MM.1S (cell line): ENCODE results near the gene GAREM1.

Experiments used
- DNase-seq: peaks from one replicate; pipeline ENCODE4 v3.0.0-alpha.2; 2015
- H2AFZ ChIP-seq: fragments of 300-600 bp; sonication (generic); 2 replicates; pipeline ENCODE4 v1.6.0; 2016; ENCODE audit warnings: antibody characterized with exemption, low read length
- H3F3A ChIP-seq: fragments of 300-600 bp; sonication (generic); 2 replicates; pipeline ENCODE4 v1.6.1; 2016; ENCODE audit warnings: mild to moderate bottlenecking, antibody characterized with exemption, low read length, moderate library complexity, mixed read lengths; ENCODE audit not compliant: insufficient read depth
- H3K27ac ChIP-seq: fragments of 300-600 bp; sonication (generic); 2 replicates; pipeline ENCODE4 v1.5.1; 2016; ENCODE audit warnings: mild to moderate bottlenecking, low read length
- H3K27me3 ChIP-seq: fragments of 300-600 bp; sonication (generic); replicated peaks from 2 replicates; pipeline ENCODE4 v1.6.0; 2016; ENCODE audit warnings: low read length; ENCODE audit not compliant: insufficient read depth
- H3K36me3 ChIP-seq: fragments of 300-600 bp; sonication (generic); replicated peaks from 2 replicates; pipeline ENCODE4 v1.6.1; 2016; ENCODE audit warnings: mild to moderate bottlenecking, low read length, mixed read lengths; ENCODE audit not compliant: insufficient read depth
- H3K4me1 ChIP-seq: fragments of 300-600 bp; sonication (generic); 2 replicates; pipeline ENCODE4 v1.6.1; 2016; ENCODE audit warnings: low read length, mixed read lengths
- H3K4me2 ChIP-seq: fragments of 300-600 bp; sonication (generic); 2 replicates; pipeline ENCODE4 v1.6.0; 2016; ENCODE audit warnings: low read depth, low read length
- H3K4me3 ChIP-seq: fragments of 300-600 bp; sonication (generic); 2 replicates; pipeline ENCODE4 v1.5.1; 2016; ENCODE audit warnings: low read length, mixed read lengths
- H3K79me2 ChIP-seq: fragments of 300-600 bp; sonication (generic); 2 replicates; pipeline ENCODE4 v1.6.1; 2016; ENCODE audit warnings: mixed run types, low read length, mixed read lengths
- H3K9ac ChIP-seq: fragments of 300-600 bp; sonication (generic); 2 replicates; pipeline ENCODE4 v1.6.1; 2016; ENCODE audit warnings: low read length, mixed read lengths
- H3K9me2 ChIP-seq: fragments of 300-600 bp; sonication (generic); replicated peaks from 2 replicates; pipeline ENCODE4 v1.6.1; 2016; ENCODE audit warnings: mild to moderate bottlenecking, low read length, mixed read lengths; ENCODE audit not compliant: insufficient read depth
- H3K9me3 ChIP-seq: fragments of 300-600 bp; sonication (generic); replicated peaks from 2 replicates; pipeline ENCODE4 v1.6.1; 2016; ENCODE audit warnings: mild to moderate bottlenecking, low read length, mixed read lengths; ENCODE audit not compliant: insufficient read depth
- H4K20me1 ChIP-seq: fragments of 300-600 bp; sonication (generic); 2 replicates; pipeline ENCODE4 v1.6.1; 2016; ENCODE audit warnings: mild to moderate bottlenecking, low read length, moderate library complexity, mixed read lengths; ENCODE audit not compliant: insufficient read depth
- EZH2 ChIP-seq: fragments of 300-600 bp; sonication (generic); optimal IDR thresholded peaks from 2 replicates; pipeline ENCODE3; 2017; ENCODE audit warnings: low read depth, mild to moderate bottlenecking, antibody characterized with exemption, low read length, mixed read lengths
- EZH2phosphoT487 ChIP-seq: fragments of 300-600 bp; sonication (generic); IDR thresholded peaks from 2 replicates; pipeline ENCODE4 v1.6.1; 2018; ENCODE audit warnings: antibody characterized with exemption, low read length
- TF ChIP-seq, protein P1 (sequence below): fragments of 300-600 bp; sonication (generic); IDR thresholded peaks from 2 replicates; pipeline ENCODE4 v1.5.1; 2016; ENCODE audit warnings: antibody characterized with exemption, low read length, mixed read lengths

The GAREM1 gene

DNA sequence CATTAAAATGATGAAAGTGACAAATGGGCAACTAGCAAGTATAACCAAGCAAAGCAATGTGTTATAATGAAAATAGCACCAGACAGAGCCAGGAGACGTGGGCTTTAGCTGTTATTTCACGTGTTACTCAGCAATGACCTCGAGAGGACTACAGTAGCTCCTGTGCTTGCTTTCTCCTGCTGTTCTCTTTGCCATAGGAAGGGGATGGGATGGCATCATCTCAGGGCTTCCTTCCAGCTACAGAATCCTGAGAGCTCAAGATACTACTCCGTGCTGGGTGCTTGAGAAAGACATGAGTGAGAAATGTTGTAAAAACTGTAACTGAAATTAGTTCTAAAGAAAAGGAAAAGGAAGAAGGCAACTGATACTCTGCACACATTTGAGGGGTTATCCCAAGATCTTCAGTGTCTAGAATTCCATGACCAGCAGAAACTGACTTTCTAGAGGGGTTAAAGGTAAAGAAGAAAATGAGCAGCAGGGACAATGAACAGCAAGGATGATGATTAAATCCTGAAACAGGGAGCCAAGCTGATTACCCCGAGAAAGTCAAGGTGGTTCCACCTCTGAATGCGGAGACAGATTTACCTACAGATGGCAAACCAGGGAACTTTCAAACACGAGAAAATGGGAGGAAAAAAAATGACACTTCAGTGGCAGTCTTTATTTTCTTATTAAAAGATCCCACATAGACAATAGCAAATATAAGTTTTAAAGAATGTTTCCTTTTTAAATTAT lies 33.4 kb downstream of the GAREM1 start:
- Histone ChIP-seq H3K4me1 (no peaks in the 10 kb centered on the region), H3K9ac (no peak overlapping the region), H2AFZ (no peak overlapping the region), H3K79me2 (peaks cover 8% of the 10 kb centered on the region; the same call in 1 of the 2 replicates), H3K36me3 (no peaks in the 10 kb centered on the region), H3K4me2 (no peak overlapping the region), H3K9me2 (no peaks in the 10 kb centered on the region), H3K27me3 (no peaks in the 10 kb centered on the region), H3K27ac (no peak overlapping the region), H3F3A (no peaks in the 10 kb centered on the region), H3K9me3 (no peaks in the 10 kb centered on the region), H3K4me3 (no peak overlapping the region), H4K20me1 (no peaks in the 10 kb centered on the region)
- TF ChIP-seq, protein P1, sequence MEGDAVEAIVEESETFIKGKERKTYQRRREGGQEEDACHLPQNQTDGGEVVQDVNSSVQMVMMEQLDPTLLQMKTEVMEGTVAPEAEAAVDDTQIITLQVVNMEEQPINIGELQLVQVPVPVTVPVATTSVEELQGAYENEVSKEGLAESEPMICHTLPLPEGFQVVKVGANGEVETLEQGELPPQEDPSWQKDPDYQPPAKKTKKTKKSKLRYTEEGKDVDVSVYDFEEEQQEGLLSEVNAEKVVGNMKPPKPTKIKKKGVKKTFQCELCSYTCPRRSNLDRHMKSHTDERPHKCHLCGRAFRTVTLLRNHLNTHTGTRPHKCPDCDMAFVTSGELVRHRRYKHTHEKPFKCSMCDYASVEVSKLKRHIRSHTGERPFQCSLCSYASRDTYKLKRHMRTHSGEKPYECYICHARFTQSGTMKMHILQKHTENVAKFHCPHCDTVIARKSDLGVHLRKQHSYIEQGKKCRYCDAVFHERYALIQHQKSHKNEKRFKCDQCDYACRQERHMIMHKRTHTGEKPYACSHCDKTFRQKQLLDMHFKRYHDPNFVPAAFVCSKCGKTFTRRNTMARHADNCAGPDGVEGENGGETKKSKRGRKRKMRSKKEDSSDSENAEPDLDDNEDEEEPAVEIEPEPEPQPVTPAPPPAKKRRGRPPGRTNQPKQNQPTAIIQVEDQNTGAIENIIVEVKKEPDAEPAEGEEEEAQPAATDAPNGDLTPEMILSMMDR, result no peak
- TF ChIP-seq EZH2phosphoT487 (no peak), EZH2 (no peak)
- DNase-seq, result no peak

DNA sequence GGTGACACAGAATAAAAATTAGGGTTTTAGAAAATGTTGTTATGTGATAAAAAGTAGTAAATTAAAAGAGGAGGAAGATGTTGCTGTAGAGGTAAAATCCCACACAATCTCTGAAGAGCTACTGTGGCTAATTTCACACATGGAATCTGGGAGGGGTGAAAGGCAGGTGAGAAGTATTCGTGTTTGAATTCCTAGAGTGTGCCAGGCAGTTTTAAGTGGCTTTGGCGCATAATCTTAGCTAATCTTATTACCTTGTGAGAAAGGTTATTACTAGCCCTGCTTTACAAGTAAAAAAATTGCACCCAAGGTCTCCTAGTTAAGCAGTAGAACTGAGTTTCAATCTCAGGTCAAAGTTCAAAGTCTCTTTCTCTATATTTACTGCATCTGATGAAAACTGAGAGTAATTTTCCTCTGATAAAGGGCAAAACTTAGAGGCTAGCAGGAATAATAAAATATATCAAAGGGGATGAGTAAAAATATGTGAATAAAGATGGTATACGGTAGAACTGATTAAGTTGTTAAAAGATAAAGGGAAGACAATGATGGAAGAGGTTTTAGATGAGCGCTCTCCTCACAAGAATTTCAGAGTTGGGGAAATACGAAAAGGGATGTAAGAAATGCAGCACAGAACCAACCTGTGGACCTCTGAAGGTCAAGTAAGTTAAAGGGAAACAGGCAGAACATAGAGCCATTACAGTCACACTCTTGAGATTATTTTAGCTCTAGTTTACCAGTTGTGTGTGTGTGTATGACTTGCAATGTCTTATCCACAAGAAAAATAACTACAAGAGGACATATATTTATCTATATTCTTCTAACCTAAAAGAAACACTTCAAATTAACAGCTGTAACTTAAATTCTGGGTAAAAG lies 34.8 kb downstream of the GAREM1 start:
- Histone ChIP-seq H3K4me3 (no peak overlapping the region), H3K9me2 (no peaks in the 10 kb centered on the region), H3K4me1 (no peaks in the 10 kb centered on the region), H4K20me1 (no peaks in the 10 kb centered on the region), H3K27ac (no peak overlapping the region), H3K36me3 (no peaks in the 10 kb centered on the region), H3K27me3 (no peaks in the 10 kb centered on the region), H2AFZ (no peak overlapping the region), H3K79me2 (peaks cover 5% of the 10 kb centered on the region; the same call in 1 of the 2 replicates), H3K9me3 (no peaks in the 10 kb centered on the region), H3K4me2 (no peak overlapping the region), H3F3A (no peaks in the 10 kb centered on the region), H3K9ac (no peak overlapping the region)
- TF ChIP-seq EZH2 (no peak), EZH2phosphoT487 (no peak)
- TF ChIP-seq, protein P1, result no peak
- DNase-seq, result no peak

DNA sequence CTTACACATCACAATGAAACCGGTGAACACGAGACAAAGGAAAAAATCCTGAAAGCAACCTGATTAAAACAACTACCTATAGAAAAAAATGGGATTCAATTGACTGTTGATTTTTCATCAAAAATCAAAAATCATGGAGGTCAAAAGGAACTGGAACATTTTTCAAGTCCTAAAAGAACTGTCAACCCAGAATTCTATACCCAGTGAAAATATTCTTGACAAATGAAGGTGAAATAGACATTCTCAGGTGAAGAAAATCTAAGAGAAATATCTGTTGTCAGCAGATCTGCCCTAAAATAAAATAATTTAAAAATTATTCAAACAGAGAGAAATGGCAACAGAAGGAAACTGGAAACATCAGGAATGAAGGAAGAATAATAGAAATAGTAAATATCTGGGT lies 38.9 kb downstream of the GAREM1 start:
- Histone ChIP-seq H3K4me1 (no peaks in the 10 kb centered on the region), H3K4me3 (no peak overlapping the region), H3F3A (no peaks in the 10 kb centered on the region), H3K9me3 (no peaks in the 10 kb centered on the region), H3K27ac (no peak overlapping the region), H3K9ac (no peak overlapping the region), H4K20me1 (no peaks in the 10 kb centered on the region), H2AFZ (no peak overlapping the region), H3K36me3 (no peaks in the 10 kb centered on the region), H3K9me2 (no peaks in the 10 kb centered on the region), H3K4me2 (no peak overlapping the region), H3K27me3 (no peaks in the 10 kb centered on the region), H3K79me2 (peaks cover 5% of the 10 kb centered on the region; the same call in 1 of the 2 replicates)
- TF ChIP-seq EZH2, result no peak
- TF ChIP-seq, protein P1, result no peak
- TF ChIP-seq EZH2phosphoT487, result no peak
- DNase-seq, result no peak
